HEK293T (cell line): ENCODE measurements around the gene SLC35D2.

ENCODE experiments used
- ARNT ChIP-seq: fragments of 450-650 bp; IDR thresholded peaks from 2 replicates; pipeline ENCODE4 v1.6.1; 2017; ENCODE audit warnings: mild to moderate bottlenecking
- BHLHE40 ChIP-seq: fragments of 450-650 bp; IDR thresholded peaks from 2 replicates; pipeline ENCODE4 v1.6.1; 2016; ENCODE audit warnings: mild to moderate bottlenecking, moderate library complexity, borderline replicate concordance
- FOXK2 ChIP-seq: fragments of 450-650 bp; IDR thresholded peaks from 2 replicates; pipeline ENCODE4 v1.6.1; 2016; ENCODE audit warnings: mild to moderate bottlenecking
- HDGF ChIP-seq: fragments of 450-650 bp; IDR thresholded peaks from 2 replicates; pipeline ENCODE4 v1.6.1; 2017; ENCODE audit warnings: antibody characterized with exemption, borderline replicate concordance
- SP1 ChIP-seq: fragments of 450-650 bp; IDR thresholded peaks from 2 replicates; pipeline ENCODE4 v1.6.1; 2017
- SUZ12 ChIP-seq: fragments of 450-650 bp; IDR thresholded peaks from 2 replicates; pipeline ENCODE4 v1.6.1; 2016; ENCODE audit warnings: mild to moderate bottlenecking
- TARDBP ChIP-seq: fragments of 450-650 bp; IDR thresholded peaks from 2 replicates; pipeline ENCODE4 v1.6.1; 2016

- no peak for TF ChIP-seq ARNT
- no peak for TF ChIP-seq BHLHE40
- TF ChIP-seq HDGF, result no peak
- TF ChIP-seq SP1, result no peak
- TF ChIP-seq TARDBP, result no peak
- TF ChIP-seq FOXK2, result no peak
- no peak for TF ChIP-seq SUZ12
Measured at GRCh38 chr9:96344458-96345180, 38.9 kb downstream of the SLC35D2 start.
